Endothelial cell of umbilical vein (primary cell): ENCODE results near the gene ARID1B. TPM values are rescaled to one million over a fixed set of nuclear protein-coding genes. Genes with fewer than 3 reads are reported as not detected.

Experiments used
- BruUV-seq: library from RNA; stranded (reverse); fragments of 400-500 nt; replicated peaks from 2 replicates; lab custom pipeline; 2021; lab: Mats Ljungman, UMichigan
- CTCF ChIA-PET: fragments of 300-600, 350-600 bp; sonication (Branson Sonifier 250); formaldehyde crosslinking; loops from one replicate; lab custom pipeline; 2021; ENCODE audit warnings: antibody characterized with exemption, inconsistent platforms; lab: Charles Lee
- POLR2A ChIA-PET: fragments of 300-600, 350-600 bp; sonication (Branson Sonifier 250); formaldehyde crosslinking; loops from one replicate; lab custom pipeline; 2021; ENCODE audit warnings: antibody characterized with exemption, inconsistent platforms; lab: Charles Lee
- DNase-seq: peaks from one replicate; pipeline ENCODE4 v3.0.0-alpha.2; 2011; ENCODE audit warnings: low read depth, low spot score
- FAIRE-seq: peaks from 2 replicates; lab custom pipeline; 2011; peaks lifted over from hg19 to GRCh38; lab: Jason Lieb, UNC
- H2AFZ ChIP-seq: 2 replicates; pipeline ENCODE4 v1.6.0; 2012; ENCODE audit warnings: low read depth, low read length, control low read depth, inconsistent platforms
- H3K27ac ChIP-seq: 2 replicates; pipeline ENCODE4 v1.5.1; 2011; ENCODE audit warnings: low read depth, mild to moderate bottlenecking, control low read depth, low read length, moderate library complexity; ENCODE audit not compliant: insufficient read depth
- H3K27me3 ChIP-seq, 2 experiments: 2 replicates each; pipeline versions ENCODE4 v1.6.0 to v1.6.1; 2011; ENCODE audit warnings: low read length in 2 of 2, mixed read lengths in 1 of 2; ENCODE audit not compliant: control insufficient read depth in 2 of 2, insufficient read depth in 2 of 2
- H3K36me3 ChIP-seq, 2 experiments: 2 replicates in 1 of 2; 3 replicates in 1 of 2; pipeline ENCODE4 v1.5.1; 2011; ENCODE audit warnings: low read length in 2 of 2, mild to moderate bottlenecking in 1 of 2, moderate library complexity in 1 of 2; ENCODE audit not compliant: control insufficient read depth in 2 of 2, insufficient read depth in 2 of 2; ENCODE audit errors: extremely low read depth in 1 of 2
- H3K4me1 ChIP-seq: 3 replicates; pipeline ENCODE4 v1.5.1; 2011; ENCODE audit warnings: mild to moderate bottlenecking, low read length; ENCODE audit not compliant: control insufficient read depth, insufficient read depth; ENCODE audit errors: extremely low read depth
- H3K4me2 ChIP-seq: 2 replicates; pipeline ENCODE4 v1.6.1; 2011; ENCODE audit warnings: low read length, control low read depth, mixed read lengths; ENCODE audit not compliant: insufficient read depth
- H3K4me3 ChIP-seq, 3 experiments: fragments of 200-600 bp in 1 of 3; sonication (generic), shearing (Covaris generic) in 1 of 3; replicated peaks in 1 of 3; 2 replicates each; pipeline ENCODE4 v1.5.1; 2011 to 2016; ENCODE audit warnings: control low read depth in 3 of 3, low read length in 3 of 3, mild to moderate bottlenecking in 2 of 3, inconsistent platforms in 1 of 3, low read depth in 1 of 3, moderate library complexity in 1 of 3; ENCODE audit not compliant: insufficient read depth in 1 of 3
- H3K79me2 ChIP-seq: 2 replicates; pipeline ENCODE4 v1.6.0; 2012; ENCODE audit warnings: low read length, inconsistent platforms; ENCODE audit not compliant: control insufficient read depth, insufficient read depth
- H3K9ac ChIP-seq: replicated peaks from 2 replicates; pipeline ENCODE3; 2011; ENCODE audit warnings: low read length, control low read depth; ENCODE audit not compliant: insufficient read depth; ENCODE audit errors: extremely low read depth
- H3K9me1 ChIP-seq: replicated peaks from 3 replicates; pipeline ENCODE4 v1.6.0; 2011; ENCODE audit warnings: mild to moderate bottlenecking, low read length; ENCODE audit not compliant: control insufficient read depth, insufficient read depth; ENCODE audit errors: extremely low read depth
- H3K9me3 ChIP-seq: replicated peaks from 2 replicates; pipeline ENCODE4 v1.5.1; 2012; ENCODE audit warnings: low read length, inconsistent platforms; ENCODE audit not compliant: control insufficient read depth, insufficient read depth
- H4K20me1 ChIP-seq: replicated peaks from 2 replicates; pipeline ENCODE3; 2011; ENCODE audit warnings: mild to moderate bottlenecking, low read length; ENCODE audit not compliant: control insufficient read depth, insufficient read depth; ENCODE audit errors: extremely low read depth
- MAX ChIP-seq: IDR thresholded peaks from 2 replicates; pipeline ENCODE4 v1.6.1; 2011; ENCODE audit not compliant: insufficient read depth, insufficient read length
- MYC ChIP-seq: IDR thresholded peaks from one replicate; pipeline ENCODE4 v1.6.1; 2011; ENCODE audit warnings: mild to moderate bottlenecking, low read depth, low read length
- POLR2AphosphoS5 ChIP-seq: IDR thresholded peaks from 2 replicates; pipeline ENCODE4 v1.6.1; 2012; ENCODE audit warnings: low read depth, mild to moderate bottlenecking, control low read depth, low read length, moderate library complexity; ENCODE audit not compliant: insufficient read depth
- dilution Hi-C: fragments of 300-500 bp; cut with MboI; formaldehyde crosslinking; loops from one replicate; pipeline ENCODE4 v1.15.0; 2019; ENCODE audit warnings: low sequenced_read_pairs; ENCODE audit not compliant: extremely low pct_ligation_motif_present
- intact Hi-C: fragments of 100-400 bp; cut with micrococcal nuclease; formaldehyde crosslinking; loops from one replicate; pipeline ENCODE4 v1.10.0; 2022
- microRNA-seq: library from miRNA; unstranded; fragments of <30 nt; microRNA quantifications from one replicate; pipeline ENCODE4 v1.2.0, GENCODE V29; 2021; ENCODE audit warnings: borderline number of aligned reads, borderline replicate concordance
- polyA plus RNA-seq, 4 experiments: library from polyadenylated mRNA; depleted of rRNA in 3 of 4; stranded (reverse) in 3 of 4; unstranded in 1 of 4; fragments of >200 nt; gene quantifications; 2 replicates each; pipeline versions ENCODE4 v1.2.1 to v1.2.3, GENCODE V29; 2011 to 2012; ENCODE audit warnings: missing spikeins in 1 of 4
- small RNA-seq: library from RNA; depleted of rRNA; stranded (forward); fragments of <200 nt; gene quantifications from one replicate; pipeline ENCODE3, GENCODE V24; 2012; ENCODE audit warnings: low replicate concordance, low read depth; ENCODE audit not compliant: insufficient read depth, insufficient read length
- total RNA-seq: library from RNA; stranded (reverse); gene quantifications from 2 replicates; pipeline ENCODE4 v1.2.3, GENCODE V29; 2021

The ARID1B gene
- total and polyA plus RNA-seq, 2 donors (not counting 3 experiments of a cell fraction or from before 2014, with no cell fraction given), result 21.8 to 89.5 TPM

GRCh38 chr6:157258878-157259277, 481.7 kb downstream of the ARID1B start:
- FAIRE-seq (no peak), DNase-seq (no peak)
- H3K9ac ChIP-seq, result no peak overlapping the region
- no peaks in the 10 kb centered on the region for H3K9me3 ChIP-seq
- no peak overlapping the region for H3K4me2 ChIP-seq
- H3K36me3 ChIP-seq, result no peaks in the 10 kb centered on the region
- no peaks in the 10 kb centered on the region for H4K20me1 ChIP-seq
- no peaks in the 10 kb centered on the region for H3K9me1 ChIP-seq
- POLR2A ChIA-PET, result no interaction called here
- H3K27ac ChIP-seq, result no peak overlapping the region
- CTCF ChIA-PET, result interaction anchor here (1.3 to 1.4 kb wide), 2 partner anchors 16 to 24 kb away, joined by 3 to 4 read pairs; no protein-coding TSS in a partner anchor
- dilution Hi-C loops (no loop called here), intact Hi-C loops (no loop called here)
- TF ChIP-seq MAX, result no peak
- no peak for TF ChIP-seq MYC
- H3K4me1 ChIP-seq, result no peaks in the 10 kb centered on the region
- BruUV-seq, result no TSS peak
- peaks cover 12 to 19% of the 10 kb centered on the region in 2 experiments for H3K27me3 ChIP-seq
- no peak overlapping the region for H2AFZ ChIP-seq
- H3K4me3 ChIP-seq, result no peak overlapping the region
- no peaks in the 10 kb centered on the region for H3K79me2 ChIP-seq

GRCh38 chr6:157259443-157259842, 482.3 kb downstream of the ARID1B start:
- Histone ChIP-seq H4K20me1 (no peaks in the 10 kb centered on the region), H3K79me2 (no peaks in the 10 kb centered on the region), H3K27ac (no peak overlapping the region), H3K4me2 (no peak overlapping the region), H3K9me1 (no peaks in the 10 kb centered on the region), H3K9me3 (no peaks in the 10 kb centered on the region), H3K4me3 (no peak overlapping the region), H3K27me3 (peaks cover 8 to 16% of the 10 kb centered on the region in 2 experiments), H3K36me3 (no peaks in the 10 kb centered on the region), H2AFZ (no peak overlapping the region), H3K9ac (no peak overlapping the region), H3K4me1 (no peaks in the 10 kb centered on the region)
- ChIA-PET POLR2A (no interaction called here), CTCF (interaction anchor here (1.4 kb wide), 1 partner anchor 24 kb away, joined by 3 read pairs; no protein-coding TSS in a partner anchor)
- dilution Hi-C loops, result no loop called here
- BruUV-seq, result no TSS peak
- no peak for DNase-seq
- no peak for FAIRE-seq
- intact Hi-C loops, result no loop called here
- TF ChIP-seq POLR2AphosphoS5, result no peak
- TF ChIP-seq MYC, result no peak

Small RNA genes within 50 kb of the gene (microRNA-seq; reads per million reads assigned to microRNA genes)
- not detected for gene MIR4466

Small RNA genes within 50 kb of the gene (small RNA-seq; reads per million reads assigned to genes)
- gene AL355297.2 (1.1 reads per million), gene MIR4466 (not detected)
